Mucosa of gallbladder (tissue), 1 donor: Measurements from ENCODE around the gene PLAGL1. TPM values are rescaled to one million over a fixed set of nuclear protein-coding genes. Genes with fewer than 3 reads are reported as not detected.
A peak's percentile ranks its signal among the peaks of the same experiment; 100 is the strongest.
"Not testable (repeated sequence)": the region's sequence is repeated elsewhere in the genome, so short reads cannot be mapped to it uniquely, and the experiment has no call there.

Experiments
- DNase-seq: peaks from one replicate; pipeline ENCODE4 v3.0.0-alpha.2; 2020; ENCODE audit warnings: low spot score
- total RNA-seq: library from RNA; stranded (reverse); gene quantifications from one replicate; pipeline ENCODE4 v1.2.1, GENCODE V29; 2021
- donor health status: DM: no; HTN: no; CAD: no.

The PLAGL1 gene
- 25.3 TPM for total RNA-seq

DNA sequence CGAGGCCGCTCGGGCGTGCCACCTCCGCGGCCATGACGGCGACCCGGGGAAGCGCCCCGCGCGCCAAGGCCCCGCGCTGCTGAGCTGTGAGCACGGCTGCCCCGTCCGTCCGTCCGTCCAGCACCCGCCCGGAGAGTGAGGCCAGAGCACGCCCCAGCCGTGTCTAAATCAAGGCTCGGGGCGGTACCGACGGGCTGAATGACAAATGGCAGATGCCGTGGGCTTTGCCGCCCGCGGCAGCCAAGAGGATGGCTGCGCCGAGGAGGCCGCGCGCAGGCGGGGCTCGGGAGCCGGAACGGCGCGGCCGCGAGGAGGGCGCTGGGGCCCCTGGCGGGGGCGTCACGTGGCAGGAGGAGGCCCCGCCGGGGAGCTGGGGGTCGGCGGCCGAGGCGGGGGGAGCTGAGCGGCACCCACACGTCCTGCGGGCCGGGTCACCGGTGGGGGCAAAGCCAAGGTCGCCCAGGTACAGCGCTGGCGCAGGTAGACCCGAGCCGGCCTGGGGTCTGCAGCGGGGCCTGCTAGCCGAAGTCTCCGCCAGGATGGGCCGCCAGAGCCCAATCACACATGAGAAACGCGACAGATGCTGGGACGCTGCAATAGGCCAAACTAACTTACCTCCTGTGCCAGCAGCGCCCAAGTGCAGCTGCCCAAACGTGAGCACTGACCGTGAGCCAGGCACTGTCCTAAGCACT, at the start of gene PLAGL1:
TSS of gene PLAGL1 (minus strand) at position 140 of the 692 bp plus-strand sequence. CDS start 60,123 bp downstream, outside the sequence.
- peak; percentile 50 for DNase-seq

- no peak for DNase-seq
These were observed 47.3 kb upstream of the PLAGL1 start for GRCh38 chr6:144055121-144055931.

- no peak for DNase-seq
These were observed 45.5 kb upstream of the PLAGL1 start for GRCh38 chr6:144053601-144054000.

DNA sequence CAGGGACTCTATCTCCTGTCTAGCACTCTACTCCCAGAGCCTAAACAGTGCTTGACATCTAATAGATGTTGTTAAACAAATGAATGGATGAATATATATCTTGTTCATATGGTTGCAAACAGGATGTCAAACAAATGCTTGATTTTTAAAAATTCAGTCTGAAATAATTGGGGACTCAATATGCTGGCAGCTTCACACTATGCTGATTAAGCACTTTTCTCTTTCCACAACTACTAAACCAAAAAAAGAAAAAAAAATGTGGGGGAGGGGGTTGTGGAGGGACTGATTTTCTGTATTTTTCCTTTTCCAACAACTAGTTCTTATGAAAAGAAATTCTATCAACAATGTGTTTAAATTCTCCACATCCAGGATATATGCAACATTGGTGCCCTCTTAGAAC, 44.4 kb upstream of the PLAGL1 start:
- no peak for DNase-seq

- no peak for DNase-seq
These were observed 41.3 kb upstream of the PLAGL1 start for GRCh38 chr6:144049386-144049785.

DNA sequence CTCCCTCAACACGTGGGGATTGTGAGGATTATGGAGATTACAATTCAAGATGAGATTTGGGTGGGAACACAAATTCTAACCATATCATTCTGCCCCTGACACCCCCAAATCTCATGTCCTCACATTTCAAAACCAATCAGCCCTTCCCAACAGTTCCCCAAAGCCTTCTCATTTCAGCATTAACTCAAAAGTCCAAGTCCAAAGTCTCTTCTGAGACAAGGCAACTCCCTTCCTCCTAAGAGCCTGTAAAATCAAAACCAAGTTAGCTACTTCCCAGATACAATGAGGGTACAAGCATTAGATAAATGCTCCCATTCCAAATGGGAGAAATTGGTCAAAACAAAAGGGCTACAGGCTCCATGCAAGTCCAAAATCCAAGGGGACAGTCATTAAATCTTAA, 39.6 kb upstream of the PLAGL1 start:
- no peak for DNase-seq

DNA sequence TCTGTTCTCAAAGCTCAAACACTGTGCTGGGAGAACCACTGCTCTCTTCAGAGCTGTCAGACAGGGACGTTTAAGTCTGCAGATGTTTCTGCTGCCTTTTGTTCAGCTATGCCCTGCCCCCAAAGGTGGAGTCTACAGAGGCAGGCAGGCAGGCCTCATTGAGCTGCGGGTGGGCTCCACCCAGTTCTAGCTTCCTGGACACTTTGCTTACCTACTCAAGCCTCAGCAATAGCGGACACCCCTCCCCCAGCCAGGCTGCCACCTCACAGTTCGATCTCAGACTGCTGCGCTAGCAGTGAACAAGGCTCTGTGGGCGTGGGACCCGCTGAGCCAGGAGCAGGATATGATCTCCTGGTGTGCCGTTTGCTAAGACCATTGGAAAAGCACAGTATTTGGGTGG, 38.6 kb upstream of the PLAGL1 start:
- not testable (repeated sequence) for DNase-seq

- not testable (repeated sequence) for DNase-seq
These were observed 36.9 kb upstream of the PLAGL1 start for GRCh38 chr6:144044989-144045388.

- DNase-seq, result no peak
These were observed 28.8 kb upstream of the PLAGL1 start for GRCh38 chr6:144036835-144037195.

GRCh38 chr6:144036064-144036834, 28.2 kb upstream of the PLAGL1 start:
- peak; percentile 38 for DNase-seq

DNA sequence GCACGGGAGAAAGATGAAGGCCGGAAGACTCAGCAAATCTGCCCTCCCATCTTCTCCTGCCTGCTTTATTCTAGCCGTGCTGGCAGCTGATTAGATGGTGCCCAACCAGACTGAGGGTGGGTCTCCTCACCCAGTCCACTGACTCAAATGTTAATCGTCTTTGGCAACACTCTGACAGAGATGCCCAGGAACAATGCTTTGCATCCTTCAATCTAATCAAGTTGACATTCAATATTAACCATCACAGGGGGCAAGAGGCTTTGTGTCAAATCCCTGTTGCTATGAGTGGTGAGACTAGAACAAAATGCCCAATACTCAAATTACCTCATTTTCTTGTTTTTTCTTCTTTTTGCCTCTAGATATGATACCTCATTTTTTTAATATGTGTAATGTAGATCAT, 27.4 kb upstream of the PLAGL1 start:
- DNase-seq, result no peak

- DNase-seq, result no peak
These were observed 26.0 kb upstream of the PLAGL1 start for GRCh38 chr6:144033816-144034735.

GRCh38 chr6:144029452-144029851, 21.4 kb upstream of the PLAGL1 start:
- no peak for DNase-seq

- no peak for DNase-seq
These were observed 20.0 kb upstream of the PLAGL1 start for GRCh38 chr6:144027932-144028587.

GRCh38 chr6:144023216-144023615, 15.2 kb upstream of the PLAGL1 start:
- no peak for DNase-seq

- DNase-seq, result no peak
These were observed 11.9 kb upstream of the PLAGL1 start for GRCh38 chr6:144019929-144020328.

DNA sequence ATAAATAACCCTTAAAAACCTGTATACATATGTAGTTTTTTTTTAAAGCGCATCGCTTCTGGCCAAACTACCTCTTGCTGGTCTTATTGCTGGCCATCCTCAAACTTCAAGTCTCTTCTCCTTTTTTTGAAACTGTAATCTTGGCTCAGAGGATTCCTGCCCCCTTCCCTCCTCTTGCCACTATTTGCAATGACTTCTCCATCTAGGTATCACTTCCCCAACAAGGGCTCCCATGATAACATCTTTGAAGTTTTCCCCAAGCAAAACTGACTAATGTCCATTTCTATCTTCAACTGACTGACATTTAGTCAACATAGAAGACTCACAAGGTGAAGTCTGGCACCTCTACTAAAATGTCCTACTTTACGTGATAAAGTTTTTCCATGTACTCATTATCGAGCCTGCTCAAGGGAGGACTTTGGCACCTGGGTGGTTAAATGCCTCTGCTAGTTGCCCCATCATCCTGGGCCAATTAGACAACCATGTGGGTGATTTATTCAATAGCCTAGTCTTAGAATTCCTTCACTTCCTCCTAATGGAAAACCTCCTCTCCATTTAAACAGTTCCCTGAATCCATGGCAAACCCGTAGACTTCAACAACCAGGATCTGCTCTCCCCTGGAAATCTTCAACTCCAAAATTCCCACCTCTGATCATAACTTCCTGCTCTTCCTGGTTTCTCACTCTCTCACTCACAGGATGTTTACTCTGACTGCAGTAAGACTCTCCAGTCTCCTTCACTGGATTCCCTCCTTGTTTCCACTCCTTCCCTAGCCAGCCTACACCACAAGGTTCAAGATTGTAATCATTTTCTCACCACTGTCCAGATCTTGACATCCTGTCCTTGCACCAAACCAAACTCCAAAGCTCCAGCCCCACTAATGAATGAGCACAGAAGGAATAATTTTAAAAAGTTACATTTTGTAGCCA, 9.4 kb upstream of the PLAGL1 start:
- DNase-seq, result no peak

- peak; percentile 75 for DNase-seq
These were observed 5.4 kb upstream of the PLAGL1 start for GRCh38 chr6:144013486-144013909.

DNA sequence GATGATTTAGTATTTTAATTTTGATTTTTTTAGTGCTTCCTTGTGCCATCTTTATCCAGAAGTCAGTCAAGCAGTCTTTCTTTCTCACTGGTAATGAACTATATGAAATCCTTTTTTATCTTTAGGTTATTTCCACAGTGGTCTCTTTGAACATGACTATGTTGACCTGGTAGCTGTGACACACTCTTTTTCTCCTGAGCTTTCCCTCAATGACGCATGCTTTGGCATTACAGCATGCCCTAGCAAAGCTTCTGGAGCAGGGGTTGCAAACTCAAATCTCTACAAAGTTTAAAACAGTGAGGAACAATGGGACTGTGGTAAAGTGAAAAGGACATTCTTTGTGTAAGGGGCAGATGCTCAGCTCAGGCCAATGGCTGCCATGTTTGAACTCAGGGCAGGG, 4.5 kb upstream of the PLAGL1 start:
- no peak for DNase-seq

- not testable (repeated sequence) for DNase-seq
These were observed 1.6 kb upstream of the PLAGL1 start for GRCh38 chr6:144009628-144010027.
